GM19328 (cell line): ENCODE measurements around the gene DUSP2.

Experiments
- ATAC-seq: cut with Tn5 transposase; IDR thresholded peaks from one replicate; pipeline ENCODE4 v1.9.1; 2021; ENCODE audit warnings: mild to moderate bottlenecking, moderate library complexity; ENCODE audit not compliant: unreplicated experiment

DUSP2 gene

GRCh38 chr2:96116424-96116878, 28.8 kb downstream of the DUSP2 start, which contains the start of gene ADRA2B:
TSS of gene ADRA2B (minus strand) at chr2:96116571. CDS start at chr2:96116149, 422 bp downstream.
- peak; percentile 28 for ATAC-seq

GRCh38 chr2:96115631-96116423, 29.4 kb downstream of the DUSP2 start:
- ATAC-seq, result no peak

GRCh38 chr2:96114903-96115581, 30.2 kb downstream of the DUSP2 start:
- ATAC-seq, result no peak

GRCh38 chr2:96114546-96114902, 30.7 kb downstream of the DUSP2 start:
- ATAC-seq, result no peak

GRCh38 chr2:96113951-96114350, 31.3 kb downstream of the DUSP2 start:
- ATAC-seq, result no peak

- ATAC-seq, result no peak
These were observed 31.9 kb downstream of the DUSP2 start for GRCh38 chr2:96113367-96113677.

GRCh38 chr2:96112501-96113366, 32.5 kb downstream of the DUSP2 start:
- ATAC-seq, result no peak

- no peak for ATAC-seq
These were observed 33.3 kb downstream of the DUSP2 start for GRCh38 chr2:96111823-96112500.

- ATAC-seq, result no peak
These were observed 34.0 kb downstream of the DUSP2 start for GRCh38 chr2:96111257-96111640.

GRCh38 chr2:96110621-96111256, 34.5 kb downstream of the DUSP2 start:
- no peak for ATAC-seq

- ATAC-seq, result no peak
These were observed 35.2 kb downstream of the DUSP2 start for GRCh38 chr2:96109931-96110511.

- no peak for ATAC-seq
These were observed 35.9 kb downstream of the DUSP2 start for GRCh38 chr2:96109361-96109680.

- ATAC-seq, result no peak
These were observed 36.5 kb downstream of the DUSP2 start for GRCh38 chr2:96108541-96109360.

GRCh38 chr2:96108151-96108540, 37.1 kb downstream of the DUSP2 start:
- no peak for ATAC-seq

GRCh38 chr2:96107708-96108065, 37.6 kb downstream of the DUSP2 start:
- no peak for ATAC-seq

GRCh38 chr2:96106991-96107707, 38.1 kb downstream of the DUSP2 start:
- ATAC-seq, result no peak

- ATAC-seq, result no peak
These were observed 39.1 kb downstream of the DUSP2 start for GRCh38 chr2:96105994-96106715.
